Body of pancreas (tissue), 4 donors: ENCODE measurements around the gene SAP30L.

Experiments
- POLR2A ChIP-seq, 3 donors: fragments of 450-650 bp; IDR thresholded peaks; one replicate each; pipeline ENCODE4 v1.6.1; 2016; ENCODE audit warnings: antibody characterized with exemption in 3 of 3, mild to moderate bottlenecking in 2 of 3
- TF ChIP-seq, protein P1 (sequence below), 7 experiments: fragments of 450-650 bp in 4 of 7; fragments of 200-600 bp in 3 of 7; sonication (generic) in 3 of 7; IDR thresholded peaks; one replicate each; pipeline ENCODE4 v1.5.1; 2016 to 2019; ENCODE audit warnings: antibody characterized with exemption in 7 of 7

DNA sequence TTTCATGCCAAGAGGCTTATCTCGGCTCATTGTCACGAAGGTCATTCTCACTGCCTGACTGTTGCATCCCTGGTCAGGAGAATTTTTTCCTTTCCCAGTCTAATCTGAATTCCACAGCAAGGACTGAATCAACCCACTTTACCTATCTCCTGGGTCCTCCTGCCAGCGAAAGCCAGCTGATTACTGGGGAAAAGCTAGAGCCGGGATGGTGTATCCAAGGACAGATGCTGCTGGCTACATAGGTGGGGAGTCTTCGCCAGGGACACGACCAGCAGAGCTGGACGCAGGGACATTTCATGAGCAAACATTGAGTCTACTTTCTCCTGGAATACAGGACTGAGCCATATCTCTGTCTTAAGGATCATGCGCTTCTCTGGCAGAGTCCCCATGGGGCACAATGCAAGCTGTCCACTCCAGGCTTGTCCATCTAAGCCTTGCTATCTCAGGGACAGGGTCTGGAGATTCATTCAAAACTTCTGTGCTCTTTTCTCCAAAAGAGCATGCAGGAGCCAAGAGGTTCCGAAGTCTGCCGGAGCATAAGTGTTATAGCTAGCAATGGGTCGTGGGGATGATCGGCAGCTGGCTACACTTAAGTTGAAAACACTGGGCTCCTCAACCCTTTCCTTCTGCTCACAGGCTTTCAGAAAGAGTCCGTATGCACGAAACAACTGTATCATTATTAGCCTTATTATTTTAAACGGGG, 38.7 kb downstream of the SAP30L start:
- TF ChIP-seq, protein P1, sequence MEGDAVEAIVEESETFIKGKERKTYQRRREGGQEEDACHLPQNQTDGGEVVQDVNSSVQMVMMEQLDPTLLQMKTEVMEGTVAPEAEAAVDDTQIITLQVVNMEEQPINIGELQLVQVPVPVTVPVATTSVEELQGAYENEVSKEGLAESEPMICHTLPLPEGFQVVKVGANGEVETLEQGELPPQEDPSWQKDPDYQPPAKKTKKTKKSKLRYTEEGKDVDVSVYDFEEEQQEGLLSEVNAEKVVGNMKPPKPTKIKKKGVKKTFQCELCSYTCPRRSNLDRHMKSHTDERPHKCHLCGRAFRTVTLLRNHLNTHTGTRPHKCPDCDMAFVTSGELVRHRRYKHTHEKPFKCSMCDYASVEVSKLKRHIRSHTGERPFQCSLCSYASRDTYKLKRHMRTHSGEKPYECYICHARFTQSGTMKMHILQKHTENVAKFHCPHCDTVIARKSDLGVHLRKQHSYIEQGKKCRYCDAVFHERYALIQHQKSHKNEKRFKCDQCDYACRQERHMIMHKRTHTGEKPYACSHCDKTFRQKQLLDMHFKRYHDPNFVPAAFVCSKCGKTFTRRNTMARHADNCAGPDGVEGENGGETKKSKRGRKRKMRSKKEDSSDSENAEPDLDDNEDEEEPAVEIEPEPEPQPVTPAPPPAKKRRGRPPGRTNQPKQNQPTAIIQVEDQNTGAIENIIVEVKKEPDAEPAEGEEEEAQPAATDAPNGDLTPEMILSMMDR (IDR thresholded peaks at IDR 0.05): no peak
- no peak for TF ChIP-seq POLR2A (IDR thresholded peaks at IDR 0.05)
